A673 (cell line): Measurements from ENCODE around the gene GLS.

Experiments
- EZH2 ChIP-seq: fragments of 200-600 bp; sonication (generic); IDR thresholded peaks from 2 replicates; pipeline ENCODE4 v1.6.1; 2017; ENCODE audit warnings: borderline replicate concordance, low read depth, mild to moderate bottlenecking, mixed read lengths, antibody characterized with exemption, low read length; ENCODE audit not compliant: poor library complexity, severe bottlenecking
- TF ChIP-seq, protein P1 (sequence below): fragments of 300-800, 200-600 bp; sonication (generic); conservative IDR thresholded peaks from 2 replicates; pipeline ENCODE4 v1.5.1; 2017; ENCODE audit warnings: low read depth, mild to moderate bottlenecking, antibody characterized with exemption, low read length, moderate library complexity, mixed read lengths

DNA sequence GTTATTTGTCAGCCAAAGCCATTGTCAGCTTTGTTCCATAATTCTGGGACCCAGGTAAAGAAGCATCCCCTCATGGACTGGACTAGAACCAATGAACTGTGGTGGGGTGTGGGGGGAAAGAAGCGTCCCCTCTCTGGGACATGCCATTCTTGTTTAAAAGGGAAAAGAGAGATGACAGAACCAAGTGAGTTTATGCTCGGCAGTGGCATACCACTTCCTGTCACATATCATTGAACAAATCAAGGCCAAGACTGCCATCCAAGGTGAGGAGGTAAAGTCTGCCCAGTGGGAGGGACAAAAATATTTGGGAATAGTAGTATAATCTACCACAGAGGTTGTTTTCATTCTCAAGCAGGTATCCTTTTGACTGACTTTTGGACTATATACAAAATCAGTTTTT lies 4.7 kb upstream of the GLS start:
- TF ChIP-seq, protein P1, sequence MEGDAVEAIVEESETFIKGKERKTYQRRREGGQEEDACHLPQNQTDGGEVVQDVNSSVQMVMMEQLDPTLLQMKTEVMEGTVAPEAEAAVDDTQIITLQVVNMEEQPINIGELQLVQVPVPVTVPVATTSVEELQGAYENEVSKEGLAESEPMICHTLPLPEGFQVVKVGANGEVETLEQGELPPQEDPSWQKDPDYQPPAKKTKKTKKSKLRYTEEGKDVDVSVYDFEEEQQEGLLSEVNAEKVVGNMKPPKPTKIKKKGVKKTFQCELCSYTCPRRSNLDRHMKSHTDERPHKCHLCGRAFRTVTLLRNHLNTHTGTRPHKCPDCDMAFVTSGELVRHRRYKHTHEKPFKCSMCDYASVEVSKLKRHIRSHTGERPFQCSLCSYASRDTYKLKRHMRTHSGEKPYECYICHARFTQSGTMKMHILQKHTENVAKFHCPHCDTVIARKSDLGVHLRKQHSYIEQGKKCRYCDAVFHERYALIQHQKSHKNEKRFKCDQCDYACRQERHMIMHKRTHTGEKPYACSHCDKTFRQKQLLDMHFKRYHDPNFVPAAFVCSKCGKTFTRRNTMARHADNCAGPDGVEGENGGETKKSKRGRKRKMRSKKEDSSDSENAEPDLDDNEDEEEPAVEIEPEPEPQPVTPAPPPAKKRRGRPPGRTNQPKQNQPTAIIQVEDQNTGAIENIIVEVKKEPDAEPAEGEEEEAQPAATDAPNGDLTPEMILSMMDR = no peak
- TF ChIP-seq EZH2 = no peak
